DMS79 treated with DMSO at 0.1 percent for 48 hours (cell line): ENCODE results near the gene POLR2I.
"Not testable (repeated sequence)": the region's sequence is repeated elsewhere in the genome, so short reads cannot be mapped to it uniquely, and the experiment has no call there.

Experiments used
- DNase-seq: peaks from one replicate; lab custom pipeline; 2025; lab: John Stamatoyannopoulos, UW

POLR2I gene

GRCh38 chr19:36131221-36131620 is 16.5 kb upstream of the POLR2I start:
- not testable (repeated sequence) for DNase-seq

- DNase-seq, result no peak
These were observed 13.7 kb upstream of the POLR2I start for GRCh38 chr19:36128392-36128736.

DNA sequence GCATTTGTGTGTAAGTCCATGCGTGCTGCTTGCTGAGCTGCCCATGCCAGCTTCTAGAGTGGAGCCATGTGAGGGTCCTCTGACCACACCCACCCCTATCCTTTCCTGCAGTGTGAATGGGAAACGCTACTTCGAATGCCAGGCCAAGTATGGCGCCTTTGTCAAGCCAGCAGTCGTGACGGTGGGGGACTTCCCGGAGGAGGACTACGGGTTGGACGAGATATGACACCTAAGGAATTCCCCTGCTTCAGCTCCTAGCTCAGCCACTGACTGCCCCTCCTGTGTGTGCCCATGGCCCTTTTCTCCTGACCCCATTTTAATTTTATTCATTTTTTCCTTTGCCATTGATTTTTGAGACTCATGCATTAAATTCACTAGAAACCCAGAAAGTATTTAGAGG is 10.9 kb upstream of the POLR2I start:
- DNase-seq, result no peak

DNA sequence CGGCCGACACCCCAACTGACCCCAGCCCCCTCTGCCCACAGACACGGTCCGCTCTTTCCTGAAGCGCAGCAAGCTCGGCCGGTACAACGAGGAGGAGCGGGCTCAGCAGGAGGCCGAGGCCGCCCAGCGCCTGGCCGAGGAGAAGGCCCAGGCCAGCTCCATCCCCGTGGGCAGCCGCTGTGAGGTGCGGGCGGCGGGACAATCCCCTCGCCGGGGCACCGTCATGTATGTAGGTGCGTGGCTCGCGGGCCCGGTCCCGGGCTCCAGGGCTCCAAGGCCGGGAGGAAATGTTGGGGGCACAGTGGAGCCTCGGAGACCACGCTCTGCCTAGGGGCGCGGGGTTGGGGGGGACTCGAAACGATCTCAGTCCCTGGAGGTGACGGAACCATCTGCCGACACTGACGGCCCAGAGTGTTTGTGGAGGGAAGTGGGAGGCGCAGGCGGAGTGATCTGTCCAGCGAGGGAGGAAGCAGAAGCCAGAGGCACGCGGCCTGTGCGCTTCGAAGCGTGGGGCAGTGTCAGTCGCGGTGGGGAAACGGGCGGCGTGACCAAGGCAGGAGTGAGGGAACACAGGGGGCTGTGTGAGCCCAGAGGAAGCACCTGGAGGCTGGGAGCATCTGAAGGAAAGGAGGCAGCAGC is 6.9 kb upstream of the POLR2I start:
- no peak for DNase-seq

DNA sequence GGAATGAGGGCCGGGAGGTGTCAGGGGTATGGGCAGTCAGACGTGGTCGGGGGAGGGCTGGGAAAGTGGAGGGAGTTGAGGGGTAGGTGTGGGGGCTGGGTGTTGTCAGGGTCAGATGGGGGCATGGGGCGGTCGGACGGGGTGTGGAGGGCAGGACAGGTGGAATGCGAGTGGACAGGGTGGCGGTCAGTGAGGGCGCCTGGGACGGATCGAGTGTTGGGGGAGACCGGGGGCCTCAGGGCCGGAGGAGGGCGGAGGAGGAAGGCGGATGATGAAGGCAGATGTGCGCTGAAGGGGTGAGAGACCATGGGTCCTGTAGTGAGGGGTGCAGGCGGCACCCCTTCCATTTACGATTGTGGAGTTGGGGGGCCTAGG is 6.3 kb upstream of the POLR2I start:
- DNase-seq, result no peak

DNA sequence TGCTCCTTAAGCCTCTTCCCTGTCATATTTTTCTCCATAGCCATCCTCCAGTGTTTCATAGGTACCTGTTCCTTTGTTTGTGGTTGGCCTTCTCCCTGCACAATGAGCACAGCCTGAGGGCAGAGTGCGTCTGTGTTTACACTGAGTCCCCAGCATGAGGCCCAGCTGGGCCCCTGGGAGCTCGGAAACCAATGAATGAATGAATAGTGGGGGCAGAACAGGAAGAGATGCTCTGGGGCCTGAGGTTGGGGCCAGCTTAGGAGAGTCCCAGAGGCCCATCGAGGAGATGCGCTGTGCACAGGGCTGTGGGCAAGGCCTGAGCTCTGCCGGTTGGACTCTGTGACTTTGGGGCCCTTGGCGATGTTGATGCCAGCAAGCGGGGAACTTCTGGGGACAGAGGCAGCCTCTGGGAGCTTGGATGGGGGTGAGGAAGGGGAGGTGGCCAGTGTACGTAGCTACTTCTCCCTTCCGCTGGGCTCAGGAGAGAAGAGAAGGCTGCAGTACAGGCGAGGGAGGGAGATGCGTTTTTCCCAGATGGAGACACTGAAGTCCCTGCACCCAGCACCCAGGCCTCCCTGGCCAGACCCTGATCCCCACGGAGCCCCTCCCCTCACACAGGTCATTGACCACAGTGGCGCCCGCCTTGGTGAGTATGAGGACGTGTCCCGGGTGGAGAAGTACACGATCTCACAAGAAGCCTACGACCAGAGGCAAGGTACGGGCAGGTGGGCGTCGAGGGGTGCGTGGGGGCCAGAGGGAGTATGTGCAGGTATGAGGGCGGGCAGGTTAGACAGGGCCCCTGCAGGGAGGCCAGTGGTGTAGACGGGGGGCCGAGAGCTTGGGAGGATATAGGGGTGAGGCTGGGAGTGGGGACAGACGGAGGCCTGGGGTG is 5.7 kb upstream of the POLR2I start:
- no peak for DNase-seq

DNA sequence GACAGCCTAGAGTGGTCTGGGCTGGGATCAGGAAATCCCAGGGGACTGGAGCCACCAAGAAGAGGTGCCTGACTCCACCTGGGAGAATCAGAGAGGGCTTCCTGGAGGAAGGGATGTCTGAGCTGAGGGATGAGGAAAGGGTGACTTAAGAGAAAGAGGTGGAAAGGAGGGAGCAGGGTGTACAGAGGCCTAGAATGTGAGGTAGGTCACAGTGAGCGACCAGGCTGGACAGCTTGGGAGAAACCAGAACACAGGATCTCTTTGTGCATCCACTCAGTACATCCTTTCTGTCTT is 1.6 kb upstream of the POLR2I start:
- no peak for DNase-seq

DNA sequence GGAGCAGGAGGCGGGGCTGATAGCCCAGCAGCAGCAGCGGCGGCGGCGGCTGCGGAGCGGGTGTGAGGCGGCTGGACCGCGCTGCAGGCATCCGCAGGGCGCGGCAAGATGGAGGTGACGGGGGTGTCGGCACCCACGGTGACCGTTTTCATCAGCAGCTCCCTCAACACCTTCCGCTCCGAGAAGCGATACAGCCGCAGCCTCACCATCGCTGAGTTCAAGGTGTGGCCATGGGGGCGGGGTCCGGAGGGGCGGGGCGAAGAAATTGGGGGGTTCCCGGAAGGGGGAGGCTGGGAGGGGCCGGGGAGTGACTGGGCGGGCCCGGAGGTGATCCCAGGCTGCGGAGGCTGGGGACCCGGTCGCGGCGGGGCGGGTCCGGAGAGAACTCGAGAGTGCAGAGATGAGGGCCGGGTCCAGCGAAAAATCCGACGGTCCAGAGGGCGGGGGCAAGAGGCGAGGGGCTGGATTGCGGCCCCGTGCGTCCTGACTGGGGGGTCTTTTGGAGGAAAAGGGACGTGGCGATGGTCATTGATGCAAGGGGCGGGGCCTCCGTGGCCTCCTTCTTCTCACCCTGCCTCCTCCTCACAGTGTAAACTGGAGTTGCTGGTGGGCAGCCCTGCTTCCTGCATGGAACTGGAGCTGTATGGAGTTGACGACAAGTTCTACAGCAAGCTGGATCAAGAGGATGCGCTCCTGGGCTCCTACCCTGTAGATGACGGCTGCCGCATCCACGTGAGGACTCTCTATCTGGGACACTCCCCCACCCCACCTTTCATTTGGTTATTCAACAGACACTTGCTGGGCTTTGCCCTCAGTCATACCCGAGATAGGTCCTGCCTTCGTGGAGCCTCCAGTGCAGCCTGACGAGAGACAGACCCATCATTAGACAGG is 1.0 kb upstream of the POLR2I start, which contains the start of gene TBCB:
Gene TBCB (plus strand): TSS at position 16 of the 891 bp plus-strand sequence. CDS start 93 bp downstream, at position 109.
- DNase-seq, result no peak

GRCh38 chr19:36113894-36114720 is 568 bp downstream of the POLR2I start:
- DNase-seq, result peak; percentile 32

DNA sequence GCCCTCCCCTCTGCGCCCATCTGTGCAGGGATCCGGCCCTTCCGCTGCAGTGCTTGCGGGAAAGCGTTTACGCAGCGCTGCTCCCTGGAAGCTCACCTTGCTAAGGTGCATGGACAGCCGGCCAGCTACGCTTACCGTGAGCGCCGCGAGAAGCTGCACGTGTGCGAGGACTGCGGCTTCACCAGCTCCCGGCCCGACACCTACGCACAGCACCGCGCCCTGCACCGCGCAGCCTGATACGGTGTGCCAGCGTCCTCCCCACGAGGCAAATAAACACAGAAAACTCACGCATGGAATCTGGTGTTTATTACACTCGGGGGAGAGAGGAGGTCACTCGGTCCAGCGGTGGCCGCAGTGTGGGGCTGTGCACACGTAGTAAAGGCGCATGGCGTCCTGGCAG is 1.2 kb downstream of the POLR2I start:
- no peak for DNase-seq

- DNase-seq, result no peak
These were observed 2.0 kb downstream of the POLR2I start for GRCh38 chr19:36112678-36113077.

GRCh38 chr19:36111200-36111539 is 3.5 kb downstream of the POLR2I start:
- no peak for DNase-seq

- no peak for DNase-seq
These were observed 4.0 kb downstream of the POLR2I start, which contains the start of gene OVOL3 for GRCh38 chr19:36110487-36111199. Gene OVOL3, plus strand, starts transcription at chr19:36111143. Its CDS starts 60 bp downstream, at chr19:36111203.

DNA sequence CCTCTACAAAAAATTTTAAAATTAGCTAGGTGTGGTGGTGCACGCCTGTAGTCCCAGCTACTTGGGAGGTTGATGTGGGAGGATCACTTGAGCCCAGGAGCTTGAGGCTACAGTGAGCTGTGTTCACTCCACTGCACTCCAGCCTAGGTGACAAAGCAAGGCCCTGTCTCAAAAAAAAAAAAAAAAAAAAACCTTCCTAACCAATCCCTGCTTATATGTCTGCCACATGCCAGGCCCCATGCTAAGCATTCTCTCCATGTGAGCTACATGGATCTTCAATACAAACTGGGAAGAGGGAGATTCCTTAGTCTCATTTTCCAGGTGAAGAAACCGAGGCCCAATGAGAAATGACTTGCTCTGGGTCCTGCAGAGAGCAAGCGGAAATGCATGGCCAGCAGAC is 6.0 kb downstream of the POLR2I start:
- DNase-seq, result no peak

GRCh38 chr19:36106991-36107390 is 7.7 kb downstream of the POLR2I start:
- no peak for DNase-seq

- no peak for DNase-seq
These were observed 8.2 kb downstream of the POLR2I start for GRCh38 chr19:36106441-36106840.

DNA sequence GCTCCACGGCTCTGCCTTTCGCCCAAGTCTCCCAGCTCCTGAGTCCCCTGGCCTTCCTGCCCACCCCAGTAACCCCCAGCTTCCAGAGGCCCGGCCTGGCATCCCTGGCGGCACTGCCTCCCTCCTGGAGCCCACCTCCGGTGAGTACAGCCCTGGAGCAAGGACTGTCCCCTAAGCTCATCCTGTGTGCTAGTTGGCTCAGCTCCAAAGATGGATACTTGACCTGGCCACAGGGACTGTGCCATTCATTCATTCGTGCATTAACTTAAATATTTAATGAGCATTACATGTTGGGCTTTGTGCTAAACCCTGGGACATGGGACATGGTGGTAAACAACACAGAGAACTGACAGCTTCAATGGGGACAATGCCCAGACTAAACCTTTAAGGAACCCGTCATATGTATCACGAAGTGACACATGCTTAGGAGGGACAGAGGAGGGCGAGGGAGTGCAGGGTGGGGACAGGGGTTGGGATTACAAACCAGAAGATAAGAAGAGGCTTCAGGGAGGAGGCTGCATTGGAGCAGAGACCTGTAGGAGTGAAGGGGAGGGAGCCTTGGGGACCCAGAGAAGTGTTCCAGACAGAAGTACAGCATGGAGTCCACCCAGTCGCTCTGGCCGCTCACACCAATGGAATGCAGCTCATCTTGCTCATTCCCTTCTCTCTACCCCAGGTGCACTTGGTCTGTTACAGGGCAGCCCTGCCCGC is 10.7 kb downstream of the POLR2I start:
- no peak for DNase-seq

- no peak for DNase-seq
These were observed 11.5 kb downstream of the POLR2I start for GRCh38 chr19:36103040-36103626.

DNA sequence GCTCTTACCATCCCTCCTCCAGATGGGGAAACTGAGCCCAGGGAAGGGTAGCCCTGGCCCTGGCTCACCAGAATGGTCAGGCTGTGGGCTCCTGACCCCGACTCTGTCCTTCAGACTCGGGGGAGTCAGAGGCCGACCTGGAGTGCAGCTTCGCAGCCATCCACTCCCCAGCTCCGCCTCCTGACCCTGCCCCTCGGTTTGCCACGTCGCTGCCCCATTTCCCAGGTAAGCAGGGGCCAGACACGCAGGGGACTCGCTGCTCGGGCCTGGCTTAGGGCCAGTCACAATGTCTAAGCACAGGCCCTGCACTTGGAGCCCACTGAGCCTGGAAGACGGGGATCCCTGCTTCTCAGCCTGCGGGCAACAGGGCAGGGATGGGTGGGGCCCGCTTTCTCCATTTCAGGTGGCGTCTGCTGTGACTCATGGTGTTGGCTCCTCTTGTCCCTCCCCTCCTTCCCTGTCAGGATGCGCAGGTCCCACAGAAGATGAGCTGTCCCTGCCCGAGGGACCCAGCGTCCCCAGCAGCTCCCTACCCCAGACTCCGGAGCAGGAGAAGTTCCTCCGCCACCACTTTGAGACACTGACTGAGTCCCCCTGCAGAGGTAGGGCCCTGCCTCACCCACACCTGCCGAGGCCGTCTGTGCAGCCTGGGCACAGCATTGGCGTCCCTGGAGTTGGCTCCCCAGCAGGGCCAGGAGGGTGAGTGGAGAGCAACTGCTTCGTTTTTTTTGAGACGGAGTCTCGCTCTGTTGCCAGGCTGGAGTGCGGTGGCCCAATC is 12.9 kb downstream of the POLR2I start:
- no peak for DNase-seq
